GM23248 (cell line): ENCODE data around the gene ETS1.

Experiments
- EZH2 ChIP-seq: fragments of 200-600 bp; sonication (generic); IDR thresholded peaks from 2 replicates; pipeline ENCODE4 v1.6.1; 2018; ENCODE audit warnings: antibody characterized with exemption, mild to moderate bottlenecking; ENCODE audit not compliant: insufficient read depth, poor library complexity, severe bottlenecking
- EZH2phosphoT487 ChIP-seq: fragments of 200-600 bp; sonication (generic); IDR thresholded peaks from 2 replicates; pipeline ENCODE4 v1.6.1; 2018; ENCODE audit warnings: antibody characterized with exemption, moderate library complexity, mild to moderate bottlenecking, low read depth; ENCODE audit not compliant: insufficient read depth

DNA sequence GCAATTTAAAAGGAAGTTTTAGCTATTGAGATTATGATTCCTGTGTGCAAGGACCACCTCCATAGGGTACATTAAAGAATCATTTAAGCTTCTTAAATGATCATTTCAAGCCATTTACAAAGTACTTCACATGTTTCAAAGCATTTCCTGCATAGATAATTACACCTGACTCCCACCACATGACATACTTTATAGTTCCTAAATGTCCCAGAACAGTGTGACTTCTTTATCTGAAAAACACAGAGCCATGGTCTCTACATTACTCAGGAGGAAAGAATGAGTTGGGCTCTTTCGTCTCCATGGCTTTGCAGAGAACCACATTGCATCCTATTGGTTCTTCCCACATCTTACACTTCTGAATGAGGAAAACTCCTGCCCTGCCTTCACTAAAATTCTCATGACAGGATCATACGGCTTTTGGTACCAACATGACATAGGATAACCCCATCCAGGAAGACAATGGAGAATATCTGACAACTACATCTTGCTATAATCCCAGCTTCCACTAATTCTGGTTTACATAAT, 88.6 kb downstream of the ETS1 start:
- TF ChIP-seq EZH2 (no peak), EZH2phosphoT487 (no peak)
